Measurements from ENCODE around the gene DTX1. TPM values are rescaled to one million over a fixed set of nuclear protein-coding genes. Genes with fewer than 3 reads are reported as not detected.

The DTX1 gene
- total RNA-seq, 1 experiment from 2014 or later, result 0.44 TPM

GRCh38 chr12:113131556-113131955, 75.0 kb downstream of the DTX1 start:
- ATAC-seq (no peak), DNase-seq (ENCODE audit: low read depth, low spot score) (no peak)
- no peak overlapping the region for H3K4me3 ChIP-seq (ENCODE audit: low read depth in 2 of 2, low read length in 2 of 2)
- ChIA-PET POLR2A (no interaction called here), CTCF (interaction anchor here (0.6 to 0.9 kb wide), 2 partner anchors 10 to 35 kb away, joined by 3 to 4 read pairs; no protein-coding TSS in a partner anchor)
- no peak overlapping the region for H3K27ac ChIP-seq (ENCODE audit: low read length)
- intact Hi-C loops (cut with micrococcal nuclease; ENCODE audit: unreplicated experiment) (no loop called here), in situ Hi-C loops (cut with HindIII; ENCODE audit: low pct_unique_long_range_greater_than_20kb, low sequenced_read_pairs) (no loop called here)
- H3K9me3 ChIP-seq (ENCODE audit: control insufficient read depth, insufficient read depth, low read depth, low read length), result no peaks in the 10 kb centered on the region
- H3K27me3 ChIP-seq (ENCODE audit: control insufficient read depth, insufficient read depth, low read length), result peaks cover 2% of the 10 kb centered on the region; the same call in 1 of the 2 replicates
- no peaks in the 10 kb centered on the region for H3K36me3 ChIP-seq (ENCODE audit: control insufficient read depth, insufficient read depth, low read length)
- no peak for TF ChIP-seq REST (IDR thresholded peaks at IDR 0.05; ENCODE audit: insufficient read depth in 1 of 2, low read depth in 2 of 2, low read length in 1 of 2)
- no peak for TF ChIP-seq TCF7L2 (IDR thresholded peaks at IDR 0.05; ENCODE audit: low read depth, low read length)
- TF ChIP-seq POLR2AphosphoS5 (IDR thresholded peaks at IDR 0.05; ENCODE audit: low read depth, low read length), result no peak
- no peak for TF ChIP-seq CTCF (IDR thresholded peaks at IDR 0.05)
- TF ChIP-seq SIN3A (IDR thresholded peaks at IDR 0.05; ENCODE audit: borderline replicate concordance, insufficient read depth, low read depth, low read length), result no peak
- no TSS peak for BruUV-seq (replicated peaks)
- H3K4me1 ChIP-seq (ENCODE audit: control insufficient read depth, insufficient read depth, low read length), result no peaks in the 10 kb centered on the region; the same call in 1 of the 2 replicates

- Histone ChIP-seq H3K27me3 (ENCODE audit: control insufficient read depth, insufficient read depth, low read length) (peaks cover 2% of the 10 kb centered on the region; the same call in 1 of the 2 replicates), H3K4me3 (ENCODE audit: low read depth in 2 of 2, low read length in 2 of 2) (no peak overlapping the region), H3K4me1 (ENCODE audit: control insufficient read depth, insufficient read depth, low read length) (no peaks in the 10 kb centered on the region; the same call in 1 of the 2 replicates), H3K27ac (ENCODE audit: low read length) (no peak overlapping the region), H3K36me3 (ENCODE audit: control insufficient read depth, insufficient read depth, low read length) (no peaks in the 10 kb centered on the region), H3K9me3 (ENCODE audit: control insufficient read depth, insufficient read depth, low read depth, low read length) (no peaks in the 10 kb centered on the region)
- DNase-seq (ENCODE audit: low read depth, low spot score), result no peak
- intact Hi-C loops (cut with micrococcal nuclease; ENCODE audit: unreplicated experiment), result no loop called here
- in situ Hi-C loops (cut with HindIII; ENCODE audit: low pct_unique_long_range_greater_than_20kb, low sequenced_read_pairs), result no loop called here
- ChIA-PET CTCF (no interaction called here), POLR2A (no interaction called here)
- TF ChIP-seq TCF7L2 (IDR thresholded peaks at IDR 0.05; ENCODE audit: low read depth, low read length) (no peak), REST (IDR thresholded peaks at IDR 0.05; ENCODE audit: insufficient read depth in 1 of 2, low read depth in 2 of 2, low read length in 1 of 2) (no peak)
- no peak for ATAC-seq
- no TSS peak for BruUV-seq (replicated peaks)
These were observed 76.5 kb downstream of the DTX1 start for GRCh38 chr12:113133036-113133435.
